ENCODE data around the gene LIX1L.

LIX1L gene

DNA sequence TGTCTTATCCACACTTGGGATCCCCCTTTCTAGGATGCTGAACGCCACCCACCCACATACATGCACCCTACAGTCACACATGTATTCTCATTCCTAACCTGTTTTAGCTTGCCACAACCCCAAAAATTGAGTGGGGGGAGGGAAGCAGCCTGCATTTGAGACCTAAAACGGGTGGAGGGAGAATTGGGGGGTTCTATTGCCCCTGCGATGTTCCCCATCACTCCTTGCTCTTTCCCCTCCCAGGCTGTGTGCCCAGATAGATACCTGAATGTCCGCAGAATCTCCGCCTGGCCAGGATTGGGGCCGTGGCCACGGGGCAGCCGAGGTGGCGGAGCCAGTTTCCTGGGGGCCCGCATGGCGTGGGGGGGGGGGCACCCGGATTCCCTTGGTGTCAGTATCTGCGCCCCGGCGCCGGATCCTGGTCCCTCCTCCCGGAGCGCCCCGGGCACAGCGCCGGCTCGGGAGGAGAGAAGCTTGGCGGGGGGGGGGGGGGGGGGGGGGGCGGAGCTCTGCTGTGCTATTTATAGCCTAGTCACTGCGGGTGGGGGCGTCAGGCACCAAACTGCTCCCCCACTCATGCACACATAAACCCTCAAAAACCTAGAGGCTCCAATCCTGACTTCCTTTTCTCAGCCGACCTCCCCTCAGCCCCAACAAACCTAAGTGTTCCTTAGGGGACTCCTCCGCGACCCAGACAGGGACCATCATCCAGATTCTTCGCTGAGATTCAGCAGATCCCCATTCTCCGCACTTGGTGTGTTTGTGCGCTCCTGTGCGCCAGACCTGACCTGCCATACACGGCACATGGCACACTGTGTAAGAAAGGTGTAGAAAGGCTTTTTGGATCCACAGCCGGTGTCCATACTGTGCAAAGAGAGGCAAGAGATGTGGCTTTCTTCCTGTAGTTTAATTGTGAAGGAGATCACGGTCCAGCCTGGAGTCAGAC lies 4.6 kb upstream of the LIX1L start:
- no peak for TF ChIP-seq SIN3A (IDR thresholded peaks at IDR 0.05; ENCODE audit: borderline replicate concordance, insufficient read depth, low read length)
- TF ChIP-seq TAF1 (IDR thresholded peaks at IDR 0.05; ENCODE audit: borderline replicate concordance, insufficient read depth, low read length), result no peak
- TF ChIP-seq, protein P1, sequence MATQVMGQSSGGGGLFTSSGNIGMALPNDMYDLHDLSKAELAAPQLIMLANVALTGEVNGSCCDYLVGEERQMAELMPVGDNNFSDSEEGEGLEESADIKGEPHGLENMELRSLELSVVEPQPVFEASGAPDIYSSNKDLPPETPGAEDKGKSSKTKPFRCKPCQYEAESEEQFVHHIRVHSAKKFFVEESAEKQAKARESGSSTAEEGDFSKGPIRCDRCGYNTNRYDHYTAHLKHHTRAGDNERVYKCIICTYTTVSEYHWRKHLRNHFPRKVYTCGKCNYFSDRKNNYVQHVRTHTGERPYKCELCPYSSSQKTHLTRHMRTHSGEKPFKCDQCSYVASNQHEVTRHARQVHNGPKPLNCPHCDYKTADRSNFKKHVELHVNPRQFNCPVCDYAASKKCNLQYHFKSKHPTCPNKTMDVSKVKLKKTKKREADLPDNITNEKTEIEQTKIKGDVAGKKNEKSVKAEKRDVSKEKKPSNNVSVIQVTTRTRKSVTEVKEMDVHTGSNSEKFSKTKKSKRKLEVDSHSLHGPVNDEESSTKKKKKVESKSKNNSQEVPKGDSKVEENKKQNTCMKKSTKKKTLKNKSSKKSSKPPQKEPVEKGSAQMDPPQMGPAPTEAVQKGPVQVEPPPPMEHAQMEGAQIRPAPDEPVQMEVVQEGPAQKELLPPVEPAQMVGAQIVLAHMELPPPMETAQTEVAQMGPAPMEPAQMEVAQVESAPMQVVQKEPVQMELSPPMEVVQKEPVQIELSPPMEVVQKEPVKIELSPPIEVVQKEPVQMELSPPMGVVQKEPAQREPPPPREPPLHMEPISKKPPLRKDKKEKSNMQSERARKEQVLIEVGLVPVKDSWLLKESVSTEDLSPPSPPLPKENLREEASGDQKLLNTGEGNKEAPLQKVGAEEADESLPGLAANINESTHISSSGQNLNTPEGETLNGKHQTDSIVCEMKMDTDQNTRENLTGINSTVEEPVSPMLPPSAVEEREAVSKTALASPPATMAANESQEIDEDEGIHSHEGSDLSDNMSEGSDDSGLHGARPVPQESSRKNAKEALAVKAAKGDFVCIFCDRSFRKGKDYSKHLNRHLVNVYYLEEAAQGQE (IDR thresholded peaks at IDR 0.05; ENCODE audit: insufficient read depth in 1 of 2, low read depth in 2 of 2, low read length in 2 of 2), result no peak
- no peak for TF ChIP-seq FOXP2 (optimal IDR thresholded peaks at IDR 0.05; ENCODE audit: borderline replicate concordance, extremely low read depth, extremely low read length, insufficient read depth)
- TF ChIP-seq POLR2AphosphoS5 (IDR thresholded peaks at IDR 0.05; ENCODE audit: low read depth, low read length), result no peak

DNA sequence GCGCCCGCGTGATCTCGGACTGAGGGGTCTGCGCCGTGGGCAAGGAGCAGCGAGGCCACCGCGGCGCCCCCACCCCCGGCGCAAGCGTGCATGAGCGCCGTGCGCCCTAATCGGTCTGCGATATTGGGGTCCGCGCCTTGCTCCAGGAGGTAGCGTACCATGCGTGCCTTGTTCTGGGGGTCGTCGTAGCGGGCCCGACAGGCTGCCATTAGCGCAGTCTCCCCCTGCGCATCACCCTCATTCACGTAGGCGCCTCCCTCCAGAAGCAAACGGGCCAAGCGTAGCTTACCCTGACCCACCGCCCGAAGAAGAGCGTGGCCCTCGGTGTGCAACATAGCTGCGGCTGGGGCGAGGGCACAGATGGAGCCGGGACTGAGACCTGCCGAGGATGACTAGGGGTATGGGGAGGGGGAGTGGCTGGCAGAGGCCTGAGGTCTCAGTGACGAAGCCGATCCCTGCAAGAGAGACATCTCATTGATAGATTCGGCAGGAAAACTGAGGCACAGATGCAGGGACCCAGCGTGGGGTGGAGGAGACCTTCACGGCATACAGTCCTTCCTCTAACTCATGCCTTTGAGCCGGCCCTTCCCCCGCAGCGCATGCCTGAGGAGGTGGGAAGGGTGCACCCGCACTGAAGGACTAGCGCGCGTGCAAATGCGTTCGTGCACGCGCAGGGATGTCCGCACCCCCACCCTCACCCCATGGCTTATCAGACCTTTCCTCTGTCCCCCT lies 3.8 kb upstream of the LIX1L start:
- no peak for TF ChIP-seq SIN3A (IDR thresholded peaks at IDR 0.05; ENCODE audit: borderline replicate concordance, insufficient read depth, low read length)
- TF ChIP-seq FOXP2 (optimal IDR thresholded peaks at IDR 0.05; ENCODE audit: borderline replicate concordance, extremely low read depth, extremely low read length, insufficient read depth), result no peak
- TF ChIP-seq, protein P1 (IDR thresholded peaks at IDR 0.05; ENCODE audit: insufficient read depth in 1 of 2, low read depth in 2 of 2, low read length in 2 of 2), result no peak
- TF ChIP-seq POLR2AphosphoS5 (IDR thresholded peaks at IDR 0.05; ENCODE audit: low read depth, low read length), result no peak
- TF ChIP-seq TAF1 (IDR thresholded peaks at IDR 0.05; ENCODE audit: borderline replicate concordance, insufficient read depth, low read length), result no peak

DNA sequence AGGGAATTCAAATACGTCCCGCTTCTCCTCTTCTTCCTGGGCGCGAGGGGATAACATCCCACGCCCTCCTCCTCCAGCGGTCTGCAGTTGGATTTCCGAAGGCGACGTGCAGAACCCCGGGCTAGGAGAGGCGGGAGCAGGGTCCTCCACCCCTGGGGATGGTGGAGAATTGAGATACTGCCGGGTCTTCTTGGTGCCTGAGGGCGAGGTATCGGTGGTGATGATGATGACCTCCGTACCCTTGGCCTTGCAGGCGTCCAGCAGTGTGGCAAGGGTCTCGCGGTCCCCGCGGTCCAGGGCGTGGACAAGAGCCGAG lies 3.2 kb upstream of the LIX1L start:
- no peak for TF ChIP-seq SIN3A (IDR thresholded peaks at IDR 0.05; ENCODE audit: borderline replicate concordance, insufficient read depth, low read length)
- no peak for TF ChIP-seq FOXP2 (optimal IDR thresholded peaks at IDR 0.05; ENCODE audit: borderline replicate concordance, extremely low read depth, extremely low read length, insufficient read depth)
- TF ChIP-seq, protein P1 (IDR thresholded peaks at IDR 0.05; ENCODE audit: insufficient read depth in 1 of 2, low read depth in 2 of 2, low read length in 2 of 2), result no peak
- TF ChIP-seq TAF1 (IDR thresholded peaks at IDR 0.05; ENCODE audit: borderline replicate concordance, insufficient read depth, low read length), result no peak
- no peak for TF ChIP-seq POLR2AphosphoS5 (IDR thresholded peaks at IDR 0.05; ENCODE audit: low read depth, low read length)

DNA sequence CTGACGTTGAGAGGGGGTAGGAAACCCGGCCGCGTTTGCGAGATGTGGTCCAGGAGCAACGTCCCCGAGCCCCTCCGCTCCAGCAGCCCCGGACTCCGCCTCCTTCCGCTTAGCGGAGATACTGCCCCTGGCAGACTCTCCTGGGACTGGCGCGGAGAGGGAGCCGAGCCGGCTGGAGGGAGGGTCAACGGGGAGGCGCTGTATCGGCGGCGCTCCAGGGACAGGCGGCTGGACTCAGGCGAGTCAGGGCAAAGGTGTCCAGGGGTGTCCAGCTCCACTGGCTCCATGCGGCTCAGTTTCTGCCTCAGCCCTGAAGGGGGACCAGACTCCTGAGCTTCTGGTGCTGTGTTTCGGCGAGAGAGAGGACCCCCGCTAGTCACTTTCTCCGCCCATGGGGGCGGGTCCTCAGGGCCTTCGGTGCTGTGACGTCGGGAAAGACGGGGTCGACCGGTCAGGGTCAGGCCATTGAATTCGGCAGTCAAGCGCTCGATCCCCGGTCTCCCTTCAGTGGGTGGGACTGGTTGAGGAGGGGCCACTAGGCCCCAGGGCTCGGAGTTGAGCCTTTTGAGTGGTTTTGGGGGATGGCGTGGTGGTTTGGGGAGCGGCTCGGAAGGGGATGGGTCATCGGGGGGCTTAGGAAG lies 2.8 kb upstream of the LIX1L start:
- TF ChIP-seq SIN3A (IDR thresholded peaks at IDR 0.05; ENCODE audit: borderline replicate concordance, insufficient read depth, low read length) (no peak), TAF1 (IDR thresholded peaks at IDR 0.05; ENCODE audit: borderline replicate concordance, insufficient read depth, low read length) (no peak), POLR2AphosphoS5 (IDR thresholded peaks at IDR 0.05; ENCODE audit: low read depth, low read length) (no peak), FOXP2 (optimal IDR thresholded peaks at IDR 0.05; ENCODE audit: borderline replicate concordance, extremely low read depth, extremely low read length, insufficient read depth) (no peak)
- TF ChIP-seq, protein P1 (IDR thresholded peaks at IDR 0.05; ENCODE audit: insufficient read depth in 1 of 2, low read depth in 2 of 2, low read length in 2 of 2), result no peak

All from PFSK-1 (cell line).